ENCODE data around the gene PES1. TPM values are rescaled to one million over a fixed set of nuclear protein-coding genes. Genes with fewer than 3 reads are reported as not detected.
"Not testable (repeated sequence)": the region's sequence is repeated elsewhere in the genome, so short reads cannot be mapped to it uniquely, and the experiment has no call there.

PES1 gene
- total RNA-seq, 2 experiments from 2014 or later = 28.4 to 30.5 TPM

GRCh38 chr22:30569674-30570202, 22.0 kb downstream of the PES1 start:
- ChIA-PET CTCF (no interaction called here), POLR2A (no interaction called here)
- H3K27ac Mint-ChIP-seq = no peak overlapping the region
- no peaks in the 10 kb centered on the region for H3K9me3 Mint-ChIP-seq
- Histone ChIP-seq H3K4me1 (ENCODE audit: insufficient read depth, low read length) (peaks cover under 1% of the 10 kb centered on the region), H3K36me3 (ENCODE audit: insufficient read depth, low read length) (no peaks in the 10 kb centered on the region), H3K27me3 (ENCODE audit: control insufficient read depth in 1 of 2, insufficient read depth in 2 of 2, low read length in 2 of 2) (peaks cover 0 to 6% of the 10 kb centered on the region in 2 experiments), H3K4me3 (ENCODE audit: low read length) (no peak overlapping the region), H3K27ac (ENCODE audit: low read depth in 1 of 2, low read length in 2 of 2) (no peak overlapping the region), H3K9me3 (ENCODE audit: control insufficient read depth in 1 of 2, insufficient read depth in 1 of 2, low read length in 2 of 2) (no peaks in the 10 kb centered on the region)
- H3K4me1 Mint-ChIP-seq (ENCODE audit: low read depth) = peaks cover 3% of the 10 kb centered on the region
- intact Hi-C loops (cut with DNase I, micrococcal nuclease) = no loop called here
- H3K27me3 Mint-ChIP-seq = no peaks in the 10 kb centered on the region
- H3K4me3 Mint-ChIP-seq = no peak overlapping the region
- no peak for DNase-seq
- no peak for TF ChIP-seq CTCF (IDR thresholded peaks at IDR 0.05)
- no peak for ATAC-seq (ENCODE audit: poor library complexity)
- no peaks in the 10 kb centered on the region for H3K36me3 Mint-ChIP-seq (ENCODE audit: low read depth)

- Mint-ChIP-seq H3K4me3 (no peak overlapping the region), H3K27me3 (no peaks in the 10 kb centered on the region), H3K4me1 (ENCODE audit: low read depth) (peaks cover 3% of the 10 kb centered on the region), H3K27ac (no peak overlapping the region), H3K36me3 (ENCODE audit: low read depth) (no peaks in the 10 kb centered on the region), H3K9me3 (no peaks in the 10 kb centered on the region)
- ATAC-seq (ENCODE audit: poor library complexity) (no peak), DNase-seq (no peak)
- no peaks in the 10 kb centered on the region for H3K9me3 ChIP-seq (ENCODE audit: control insufficient read depth in 1 of 2, insufficient read depth in 1 of 2, low read length in 2 of 2)
- intact Hi-C loops (cut with DNase I, micrococcal nuclease) = no loop called here
- ChIA-PET POLR2A (no interaction called here), CTCF (no interaction called here)
- TF ChIP-seq CTCF (IDR thresholded peaks at IDR 0.05) = no peak
- H3K4me1 ChIP-seq (ENCODE audit: insufficient read depth, low read length) = no peaks in the 10 kb centered on the region
- H3K4me3 ChIP-seq (ENCODE audit: low read length) = no peak overlapping the region
- peaks cover 0 to 4% of the 10 kb centered on the region in 2 experiments for H3K27me3 ChIP-seq (ENCODE audit: control insufficient read depth in 1 of 2, insufficient read depth in 2 of 2, low read length in 2 of 2)
- H3K36me3 ChIP-seq (ENCODE audit: insufficient read depth, low read length) = no peaks in the 10 kb centered on the region
- H3K27ac ChIP-seq (ENCODE audit: low read depth in 1 of 2, low read length in 2 of 2) = no peak overlapping the region
Measured at GRCh38 chr22:30568137-30568805, 23.4 kb downstream of the PES1 start.

GRCh38 chr22:30567277-30567676, 24.4 kb downstream of the PES1 start:
- DNase-seq; POLR2A ChIA-PET; CTCF ChIA-PET; H3K27me3 ChIP-seq (ENCODE audit: control insufficient read depth in 1 of 2, insufficient read depth in 2 of 2, low read length in 2 of 2); H3K36me3 Mint-ChIP-seq (ENCODE audit: low read depth); ATAC-seq (ENCODE audit: poor library complexity); H3K36me3 ChIP-seq (ENCODE audit: insufficient read depth, low read length); H3K4me3 ChIP-seq (ENCODE audit: low read length); H3K9me3 Mint-ChIP-seq; H3K27me3 Mint-ChIP-seq; H3K27ac Mint-ChIP-seq; H3K4me1 ChIP-seq (ENCODE audit: insufficient read depth, low read length); H3K4me3 Mint-ChIP-seq; H3K9me3 ChIP-seq (ENCODE audit: control insufficient read depth in 1 of 2, insufficient read depth in 1 of 2, low read length in 2 of 2); H3K27ac ChIP-seq (ENCODE audit: low read depth in 1 of 2, low read length in 2 of 2); intact Hi-C loops (cut with DNase I, micrococcal nuclease); H3K4me1 Mint-ChIP-seq (ENCODE audit: low read depth): not testable (repeated sequence)

GRCh38 chr22:30566125-30566524, 25.6 kb downstream of the PES1 start:
- Histone ChIP-seq H3K4me3 (ENCODE audit: low read length) (no peak overlapping the region), H3K27ac (ENCODE audit: low read depth in 1 of 2, low read length in 2 of 2) (no peak overlapping the region), H3K4me1 (ENCODE audit: insufficient read depth, low read length) (no peaks in the 10 kb centered on the region), H3K36me3 (ENCODE audit: insufficient read depth, low read length) (no peaks in the 10 kb centered on the region), H3K9me3 (ENCODE audit: control insufficient read depth in 1 of 2, insufficient read depth in 1 of 2, low read length in 2 of 2) (no peaks in the 10 kb centered on the region), H3K27me3 (ENCODE audit: control insufficient read depth in 1 of 2, insufficient read depth in 2 of 2, low read length in 2 of 2) (peaks cover 0 to 4% of the 10 kb centered on the region in 2 experiments)
- H3K4me1 Mint-ChIP-seq (ENCODE audit: low read depth) = no peaks in the 10 kb centered on the region
- no peak overlapping the region for H3K4me3 Mint-ChIP-seq
- no peaks in the 10 kb centered on the region for H3K9me3 Mint-ChIP-seq
- peaks cover 6% of the 10 kb centered on the region for H3K27me3 Mint-ChIP-seq
- H3K36me3 Mint-ChIP-seq (ENCODE audit: low read depth) = no peaks in the 10 kb centered on the region
- intact Hi-C loops (cut with DNase I, micrococcal nuclease) = no loop called here
- DNase-seq (no peak), ATAC-seq (ENCODE audit: poor library complexity) (no peak)
- POLR2A ChIA-PET = no interaction called here
- no peak for TF ChIP-seq CTCF (IDR thresholded peaks at IDR 0.05)
- no peak overlapping the region for H3K27ac Mint-ChIP-seq
- CTCF ChIA-PET = no interaction called here
